Left lung (tissue), 10 donors: ENCODE measurements around the gene SREBF1. TPM values are rescaled to one million over a fixed set of nuclear protein-coding genes. Genes with fewer than 3 reads are reported as not detected.

Source experiments
- ATAC-seq: fragments of 200-7000 bp; cut with Tn5 transposase; one replicate; pipeline ENCODE4 v1.9.1; 2020; ENCODE audit warnings: moderate library complexity
- DNase-seq, 4 donors: peaks; one replicate each; pipeline ENCODE4 v3.0.0-alpha.2; 2013 to 2020
- H3K27ac ChIP-seq, 2 donors: fragments of 200-600 bp; sonication (generic) in 1 of 2; one replicate each; pipeline versions ENCODE4 v1.5.0 to v1.8.0; 2020 to 2021
- H3K27me3 ChIP-seq, 2 donors: fragments of 200-600 bp; sonication (generic) in 1 of 2; one replicate each; pipeline versions ENCODE4 v1.5.0 to v1.8.0; 2020 to 2021
- H3K36me3 ChIP-seq, 2 donors: fragments of 200-600 bp; sonication (generic) in 1 of 2; one replicate each; pipeline versions ENCODE4 v1.5.0 to v1.8.0; 2020 to 2021
- H3K4me1 ChIP-seq, 2 donors: fragments of 200-600 bp; one replicate each; pipeline ENCODE4 v1.8.0; 2021
- H3K4me3 ChIP-seq, 2 donors: fragments of 200-600 bp; sonication (generic) in 1 of 2; one replicate each; pipeline versions ENCODE4 v1.5.0 to v1.8.0; 2020 to 2021; ENCODE audit warnings: mild to moderate bottlenecking in 1 of 2
- H3K9me3 ChIP-seq, 2 donors: fragments of 200-600 bp; sonication (generic) in 1 of 2; one replicate each; pipeline versions ENCODE4 v1.5.0 to v1.8.0; 2020 to 2021
- CTCF ChIP-seq, 2 donors: fragments of 200-600 bp; sonication (generic) in 1 of 2; IDR thresholded peaks; one replicate each; pipeline versions ENCODE4 v1.5.0 to v1.8.0; 2021; ENCODE audit warnings: antibody characterized with exemption in 2 of 2
- intact Hi-C, 2 donors: fragments of 100-400 bp; cut with DNase I; formaldehyde crosslinking; loops; one replicate each; pipeline versions ENCODE4 v1.11.2 to v1.14.2; 2022
- polyA plus RNA-seq, 6 donors: library from polyadenylated mRNA; unstranded; fragments of 120-200 nt; gene quantifications; one replicate each; pipeline ENCODE4 v1.2.1, GENCODE V29; 2013; ENCODE audit not compliant: insufficient read length in 6 of 6
- total RNA-seq, 2 donors: library from RNA; stranded (reverse); fragmentation: NEBNext Ultra II Directional; extraction: Animal tissue kit (Norgen Biotek cat#: 25700); gene quantifications; one replicate each; pipeline ENCODE4 v1.2.1, GENCODE V29; 2021
- donor health status: DM: no; HTN: yes; CAD: no.
- donor health status: DM: no; HTN: no; CAD: no.

SREBF1 gene
- total and polyA plus RNA-seq, 8 donors: 27.9 to 122 (median 46.4) TPM

GRCh38 chr17:17882082-17882581, 45.3 kb upstream of the SREBF1 start:
- DNase-seq (no peak), ATAC-seq (no peak)
- intact Hi-C loops: loop anchor here in 1 of 2 donors (10.0 kb wide), 1 partner anchor 153 kb away; the partner anchor contains the start of genes ATPAF2 and GID4
- Histone ChIP-seq H3K4me1 (peaks cover 17 to 31% of the 10 kb centered on the region in 2 donors), H3K27ac (no peak overlapping the region), H3K27me3 (no peaks in the 10 kb centered on the region), H3K4me3 (no peak overlapping the region), H3K9me3 (no peaks in the 10 kb centered on the region), H3K36me3 (peaks cover 0 to 77% of the 10 kb centered on the region in 2 donors)
- no peak for TF ChIP-seq CTCF (IDR thresholded peaks at IDR 0.05)

- TF ChIP-seq CTCF (IDR thresholded peaks at IDR 0.05): no peak
- Histone ChIP-seq H3K27ac (no peak overlapping the region), H3K27me3 (no peaks in the 10 kb centered on the region), H3K36me3 (peaks cover 0 to 82% of the 10 kb centered on the region in 2 donors), H3K4me1 (peaks cover 26 to 43% of the 10 kb centered on the region in 2 donors), H3K4me3 (no peak overlapping the region), H3K9me3 (no peaks in the 10 kb centered on the region)
- intact Hi-C loops: loop anchor here in 1 of 2 donors (10.0 kb wide), 1 partner anchor 154 kb away; the partner anchor contains the start of genes ATPAF2 and GID4
- DNase-seq (no peak), ATAC-seq (no peak)
Observed at GRCh38 chr17:17880577-17881196, 43.9 kb upstream of the SREBF1 start.

GRCh38 chr17:17877529-17878358, 41.0 kb upstream of the SREBF1 start:
- ATAC-seq: peak; percentile 82
- no peak for TF ChIP-seq CTCF (IDR thresholded peaks at IDR 0.05)
- DNase-seq: peak in 3 of 4 donors; percentile 79 to 97 (median 95)
- H3K36me3 ChIP-seq: peaks cover 0 to 60% of the 10 kb centered on the region in 2 donors
- no peaks in the 10 kb centered on the region for H3K9me3 ChIP-seq
- H3K4me3 ChIP-seq: no peak overlapping the region
- intact Hi-C loops: no loop called here
- peak overlapping the region; percentile 73 to 74 for H3K27ac ChIP-seq
- peaks cover 26 to 48% of the 10 kb centered on the region in 2 donors for H3K4me1 ChIP-seq
- no peaks in the 10 kb centered on the region for H3K27me3 ChIP-seq

- DNase-seq: peak in 2 of 4 donors; percentile 76 to 78
- no peaks in the 10 kb centered on the region for H3K27me3 ChIP-seq
- H3K27ac ChIP-seq: peak overlapping the region; percentile 73 to 74
- peak; percentile 81 for ATAC-seq
- H3K36me3 ChIP-seq: peaks cover 0 to 53% of the 10 kb centered on the region in 2 donors
- TF ChIP-seq CTCF (IDR thresholded peaks at IDR 0.05): no peak
- intact Hi-C loops: no loop called here
- H3K9me3 ChIP-seq: no peaks in the 10 kb centered on the region
- peaks cover 26 to 49% of the 10 kb centered on the region in 2 donors for H3K4me1 ChIP-seq
- H3K4me3 ChIP-seq: no peak overlapping the region
Observed at GRCh38 chr17:17876959-17877528, 40.3 kb upstream of the SREBF1 start.
